HEK293T (cell line): ENCODE data around the gene JAK3.

ENCODE experiments used
- FOXM1 ChIP-seq: fragments of 450-650 bp; IDR thresholded peaks from 2 replicates; pipeline ENCODE4 v1.6.1; 2017; ENCODE audit warnings: mild to moderate bottlenecking, borderline replicate concordance
- HDGF ChIP-seq: fragments of 450-650 bp; IDR thresholded peaks from 2 replicates; pipeline ENCODE4 v1.6.1; 2017; ENCODE audit warnings: antibody characterized with exemption, borderline replicate concordance
- SP1 ChIP-seq: fragments of 450-650 bp; IDR thresholded peaks from 2 replicates; pipeline ENCODE4 v1.6.1; 2017
- TARDBP ChIP-seq: fragments of 450-650 bp; IDR thresholded peaks from 2 replicates; pipeline ENCODE4 v1.6.1; 2016

DNA sequence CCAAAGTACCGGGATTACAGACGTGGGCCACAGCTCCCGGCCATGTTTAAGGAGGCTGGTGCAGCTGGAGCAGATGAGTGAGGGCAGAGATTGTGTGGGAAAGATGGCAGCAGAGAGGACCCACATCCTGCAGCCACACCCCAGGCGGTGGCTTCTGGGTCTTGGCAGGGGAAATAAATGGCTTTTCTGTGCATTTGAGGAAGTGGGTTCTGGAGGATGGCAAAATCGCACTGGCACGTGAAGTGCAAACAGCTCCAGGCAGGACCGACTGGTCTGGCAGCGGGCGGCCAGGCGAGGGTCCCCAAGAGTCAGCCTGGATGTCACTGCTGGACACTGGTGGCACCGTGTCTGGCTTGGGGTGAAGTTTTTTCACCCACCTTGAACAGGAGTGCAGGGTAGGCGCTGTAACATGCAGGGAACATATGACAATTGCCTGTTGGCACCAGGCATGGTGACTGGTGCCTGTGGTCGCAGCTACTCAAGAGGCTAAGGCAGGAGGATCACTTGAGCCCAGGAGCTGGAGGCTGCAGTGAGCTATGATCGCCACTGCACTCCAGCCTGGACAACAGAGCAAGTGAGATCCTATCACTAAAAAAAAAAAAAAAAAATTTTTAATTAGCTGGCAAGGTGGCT is 44.4 kb downstream of the JAK3 start:
- TF ChIP-seq FOXM1 = no peak
- TF ChIP-seq HDGF = no peak
- no peak for TF ChIP-seq SP1
- no peak for TF ChIP-seq TARDBP
